GM18499 (cell line): ENCODE data around the gene TMEM233.
"Not testable (repeated sequence)": the region's sequence is repeated elsewhere in the genome, so short reads cannot be mapped to it uniquely, and the experiment has no call there.

Source experiments
- ATAC-seq: cut with Tn5 transposase; IDR thresholded peaks from one replicate; pipeline ENCODE4 v1.9.1; 2021; ENCODE audit warnings: moderate number of reproducible peaks; ENCODE audit not compliant: insufficient read depth, unreplicated experiment

Gene TMEM233

GRCh38 chr12:119603767-119604166, 10.2 kb downstream of the TMEM233 start:
- ATAC-seq: no peak

- ATAC-seq: no peak
Observed at GRCh38 chr12:119609358-119609757, 15.8 kb downstream of the TMEM233 start.

- no peak for ATAC-seq
Observed at GRCh38 chr12:119613319-119613936, 19.9 kb downstream of the TMEM233 start.

GRCh38 chr12:119614705-119615104, 21.1 kb downstream of the TMEM233 start:
- ATAC-seq: no peak

GRCh38 chr12:119615518-119616475, 22.2 kb downstream of the TMEM233 start:
- no peak for ATAC-seq

- ATAC-seq: not testable (repeated sequence)
Observed at GRCh38 chr12:119618328-119618896, 24.8 kb downstream of the TMEM233 start.

- ATAC-seq: no peak
Observed at GRCh38 chr12:119620490-119620889, 26.9 kb downstream of the TMEM233 start.

- ATAC-seq: no peak
Observed at GRCh38 chr12:119621878-119622277, 28.3 kb downstream of the TMEM233 start.

- no peak for ATAC-seq
Observed at GRCh38 chr12:119624966-119625365, 31.4 kb downstream of the TMEM233 start.

GRCh38 chr12:119627019-119627643, 33.6 kb downstream of the TMEM233 start:
- ATAC-seq: no peak

- ATAC-seq: no peak
Observed at GRCh38 chr12:119627686-119628085, 34.1 kb downstream of the TMEM233 start.

GRCh38 chr12:119630223-119630780, 36.7 kb downstream of the TMEM233 start:
- ATAC-seq: no peak

- no peak for ATAC-seq
Observed at GRCh38 chr12:119630962-119631550, 37.5 kb downstream of the TMEM233 start.

- ATAC-seq: no peak
Observed at GRCh38 chr12:119631930-119632678, 38.5 kb downstream of the TMEM233 start.

GRCh38 chr12:119634743-119635142, 41.2 kb downstream of the TMEM233 start:
- ATAC-seq: no peak

GRCh38 chr12:119642986-119643385, 49.4 kb downstream of the TMEM233 start:
- ATAC-seq: no peak

- no peak for ATAC-seq
Observed at GRCh38 chr12:119644930-119645329, 51.4 kb downstream of the TMEM233 start.

- ATAC-seq: no peak
Observed at GRCh38 chr12:119645535-119646059, 52.0 kb downstream of the TMEM233 start.

- no peak for ATAC-seq
Observed at GRCh38 chr12:119649202-119649808, 55.7 kb downstream of the TMEM233 start.
